ENCODE data around the gene RFX7.

The RFX7 gene

GRCh38 chr15:56249092-56249491, 5.4 kb upstream of the RFX7 start:
- H3K27me3 Mint-ChIP-seq, result peaks cover 16% of the 10 kb centered on the region
- H3K4me3 Mint-ChIP-seq, result no peak overlapping the region
- DNase-seq, result no peak
- H3K4me1 Mint-ChIP-seq (ENCODE audit: low read depth), result peaks cover 21% of the 10 kb centered on the region
- H3K27ac Mint-ChIP-seq, result no peak overlapping the region
- H3K9me3 Mint-ChIP-seq, result no peaks in the 10 kb centered on the region
- peaks cover 2% of the 10 kb centered on the region for H3K36me3 Mint-ChIP-seq (ENCODE audit: low read depth)

GRCh38 chr15:56248311-56248992, 4.8 kb upstream of the RFX7 start:
- H3K4me3 Mint-ChIP-seq, result no peak overlapping the region
- H3K4me1 Mint-ChIP-seq (ENCODE audit: low read depth), result peaks cover 23% of the 10 kb centered on the region
- no peak for DNase-seq
- peaks cover 4% of the 10 kb centered on the region for H3K36me3 Mint-ChIP-seq (ENCODE audit: low read depth)
- no peak overlapping the region for H3K27ac Mint-ChIP-seq
- peaks cover 10% of the 10 kb centered on the region for H3K27me3 Mint-ChIP-seq
- no peaks in the 10 kb centered on the region for H3K9me3 Mint-ChIP-seq

GRCh38 chr15:56247266-56247665, 3.6 kb upstream of the RFX7 start:
- Mint-ChIP-seq H3K4me3 (no peak overlapping the region), H3K27me3 (no peaks in the 10 kb centered on the region), H3K9me3 (no peaks in the 10 kb centered on the region), H3K36me3 (ENCODE audit: low read depth) (peaks cover 6% of the 10 kb centered on the region), H3K4me1 (ENCODE audit: low read depth) (peaks cover 25% of the 10 kb centered on the region), H3K27ac (no peak overlapping the region)
- DNase-seq, result no peak

GRCh38 chr15:56245871-56246814, 2.5 kb upstream of the RFX7 start:
- peaks cover 30% of the 10 kb centered on the region for H3K4me1 Mint-ChIP-seq (ENCODE audit: low read depth)
- H3K4me3 Mint-ChIP-seq, result peak overlapping the region; percentile 87
- peak; percentile 91 for DNase-seq
- H3K9me3 Mint-ChIP-seq, result no peaks in the 10 kb centered on the region
- H3K27me3 Mint-ChIP-seq, result no peaks in the 10 kb centered on the region
- peak overlapping the region; percentile 96 for H3K27ac Mint-ChIP-seq
- peaks cover 6% of the 10 kb centered on the region for H3K36me3 Mint-ChIP-seq (ENCODE audit: low read depth)

- Mint-ChIP-seq H3K27ac (peak overlapping the region; percentile 96), H3K9me3 (no peaks in the 10 kb centered on the region), H3K4me1 (ENCODE audit: low read depth) (peaks cover 37% of the 10 kb centered on the region), H3K4me3 (peak overlapping the region; percentile 87), H3K27me3 (no peaks in the 10 kb centered on the region), H3K36me3 (ENCODE audit: low read depth) (peaks cover 8% of the 10 kb centered on the region)
- DNase-seq, result peak; percentile 65
These were observed 1.3 kb upstream of the RFX7 start for GRCh38 chr15:56244811-56245576.

GRCh38 chr15:56244038-56244810, 545 bp upstream of the RFX7 start:
- Mint-ChIP-seq H3K27me3 (no peaks in the 10 kb centered on the region), H3K4me3 (peak overlapping the region; percentile 87), H3K9me3 (no peaks in the 10 kb centered on the region), H3K4me1 (ENCODE audit: low read depth) (peaks cover 41% of the 10 kb centered on the region), H3K36me3 (ENCODE audit: low read depth) (peaks cover 15% of the 10 kb centered on the region), H3K27ac (peak overlapping the region; percentile 96)
- DNase-seq, result peak; percentile 62

GRCh38 chr15:56242576-56243162, 1.0 kb downstream of the RFX7 start:
- Mint-ChIP-seq H3K27me3 (no peaks in the 10 kb centered on the region), H3K36me3 (ENCODE audit: low read depth) (peaks cover 24% of the 10 kb centered on the region), H3K4me3 (peak overlapping the region; percentile 90), H3K27ac (peak overlapping the region; percentile 87), H3K4me1 (ENCODE audit: low read depth) (peaks cover 49% of the 10 kb centered on the region), H3K9me3 (no peaks in the 10 kb centered on the region)
- no peak for DNase-seq

GRCh38 chr15:56241374-56242105, 2.1 kb downstream of the RFX7 start:
- Mint-ChIP-seq H3K4me3 (peak overlapping the region; percentile 90), H3K27ac (peak overlapping the region; percentile 44), H3K27me3 (no peaks in the 10 kb centered on the region), H3K36me3 (ENCODE audit: low read depth) (peaks cover 33% of the 10 kb centered on the region), H3K4me1 (ENCODE audit: low read depth) (peaks cover 57% of the 10 kb centered on the region), H3K9me3 (no peaks in the 10 kb centered on the region)
- no peak for DNase-seq

GRCh38 chr15:56240390-56240789, 3.3 kb downstream of the RFX7 start:
- peak overlapping the region; percentile 15 for H3K4me3 Mint-ChIP-seq
- DNase-seq, result no peak
- H3K36me3 Mint-ChIP-seq (ENCODE audit: low read depth), result peaks cover 43% of the 10 kb centered on the region
- H3K27me3 Mint-ChIP-seq, result no peaks in the 10 kb centered on the region
- H3K27ac Mint-ChIP-seq, result no peak overlapping the region
- peaks cover 2% of the 10 kb centered on the region for H3K9me3 Mint-ChIP-seq
- H3K4me1 Mint-ChIP-seq (ENCODE audit: low read depth), result peaks cover 52% of the 10 kb centered on the region

GRCh38 chr15:56236197-56236596, 7.5 kb downstream of the RFX7 start:
- peaks cover 78% of the 10 kb centered on the region for H3K36me3 Mint-ChIP-seq (ENCODE audit: low read depth)
- no peak overlapping the region for H3K4me3 Mint-ChIP-seq
- peaks cover 50% of the 10 kb centered on the region for H3K4me1 Mint-ChIP-seq (ENCODE audit: low read depth)
- H3K9me3 Mint-ChIP-seq, result peaks cover 28% of the 10 kb centered on the region
- no peak overlapping the region for H3K27ac Mint-ChIP-seq
- no peaks in the 10 kb centered on the region for H3K27me3 Mint-ChIP-seq
- no peak for DNase-seq

- Mint-ChIP-seq H3K36me3 (ENCODE audit: low read depth) (peaks cover 89% of the 10 kb centered on the region), H3K4me3 (no peak overlapping the region), H3K9me3 (peaks cover 41% of the 10 kb centered on the region)
These were observed 8.9 kb downstream of the RFX7 start for GRCh38 chr15:56234804-56235203.

GRCh38 chr15:56233549-56233948, 10.1 kb downstream of the RFX7 start:
- Mint-ChIP-seq H3K27me3 (no peaks in the 10 kb centered on the region), H3K36me3 (ENCODE audit: low read depth) (peaks cover 93% of the 10 kb centered on the region), H3K4me3 (no peak overlapping the region), H3K4me1 (ENCODE audit: low read depth) (peaks cover 37% of the 10 kb centered on the region), H3K27ac (no peak overlapping the region), H3K9me3 (peaks cover 42% of the 10 kb centered on the region)
- DNase-seq, result no peak

More at GRCh38 chr15:56234804-56235203, 8.9 kb downstream of the RFX7 start:
- no peaks in the 10 kb centered on the region for H3K27me3 Mint-ChIP-seq
- no peak for DNase-seq
- H3K4me1 Mint-ChIP-seq (ENCODE audit: low read depth), result peaks cover 41% of the 10 kb centered on the region
- no peak overlapping the region for H3K27ac Mint-ChIP-seq

GRCh38 chr15:56232058-56232457, 11.6 kb downstream of the RFX7 start:
- Mint-ChIP-seq H3K4me1 (ENCODE audit: low read depth) (peaks cover 28% of the 10 kb centered on the region), H3K27me3 (no peaks in the 10 kb centered on the region), H3K36me3 (ENCODE audit: low read depth) (peaks cover 92% of the 10 kb centered on the region), H3K4me3 (no peak overlapping the region), H3K27ac (no peak overlapping the region), H3K9me3 (peaks cover 49% of the 10 kb centered on the region)
- DNase-seq, result no peak

Measured in activated T-cell treated with anti-CD3 and anti-CD28 coated beads, Interleukin-2, amount 50 U/mL, for 24 hours (primary cell).